Endodermal cell (in vitro differentiated cells): ENCODE results near the gene HOXB3. TPM values are rescaled to one million over a fixed set of nuclear protein-coding genes. Genes with fewer than 3 reads are reported as not detected.

Experiments
- DNase-seq: peaks from one replicate; pipeline ENCODE4 v3.0.0-alpha.2; 2017
- H3K27ac ChIP-seq: 2 replicates; pipeline ENCODE4 v1.5.1; 2013; ENCODE audit warnings: mild to moderate bottlenecking, low read depth, low read length, moderate library complexity
- H3K27me3 ChIP-seq: 2 replicates; pipeline ENCODE4 v1.6.1; 2013; ENCODE audit warnings: mild to moderate bottlenecking, low read length, moderate library complexity; ENCODE audit not compliant: insufficient read depth, control insufficient read depth, poor library complexity, severe bottlenecking
- H3K36me3 ChIP-seq: 2 replicates; pipeline ENCODE4 v1.7.0; 2013; ENCODE audit warnings: mild to moderate bottlenecking, low read length, moderate library complexity; ENCODE audit not compliant: control insufficient read depth, insufficient read depth
- H3K4me1 ChIP-seq: one replicate; pipeline ENCODE4 v1.7.0; 2013; ENCODE audit warnings: low read length; ENCODE audit not compliant: control insufficient read depth, insufficient read depth
- H3K4me3 ChIP-seq: 2 replicates; pipeline ENCODE4 v1.5.1; 2013; ENCODE audit warnings: mild to moderate bottlenecking, low read length, moderate library complexity
- H3K9ac ChIP-seq: 2 replicates; pipeline ENCODE4 v1.6.1; 2013; ENCODE audit warnings: mild to moderate bottlenecking, low read length, moderate library complexity; ENCODE audit not compliant: poor library complexity, severe bottlenecking; ENCODE audit errors: extremely low read depth
- H3K9me3 ChIP-seq: 2 replicates; pipeline ENCODE4 v1.6.1; 2013; ENCODE audit warnings: mild to moderate bottlenecking, low read length, moderate library complexity; ENCODE audit not compliant: control insufficient read depth
- H3K27ac Mint-ChIP-seq: 2 replicates; pipeline ENCODE4 v1.8.0; 2020; ENCODE audit warnings: mixed read lengths
- H3K27me3 Mint-ChIP-seq: 2 replicates; pipeline ENCODE4 v1.8.0; 2021; ENCODE audit warnings: mild to moderate bottlenecking, mixed read lengths; ENCODE audit not compliant: insufficient read depth
- H3K36me3 Mint-ChIP-seq: 2 replicates; pipeline ENCODE4 v1.8.0; 2020; ENCODE audit warnings: low read depth, mixed read lengths
- H3K4me1 Mint-ChIP-seq: 2 replicates; pipeline ENCODE4 v1.8.0; 2020; ENCODE audit warnings: mixed read lengths
- H3K4me3 Mint-ChIP-seq: 2 replicates; pipeline ENCODE4 v1.8.0; 2020; ENCODE audit warnings: mild to moderate bottlenecking, moderate library complexity, mixed read lengths
- H3K9me3 Mint-ChIP-seq: 2 replicates; pipeline ENCODE4 v1.8.0; 2020; ENCODE audit warnings: mild to moderate bottlenecking, mixed read lengths
- CTCF ChIP-seq: fragments of 200-600 bp; sonication (generic); conservative IDR thresholded peaks from 2 replicates; pipeline ENCODE4 v1.5.0; 2021; ENCODE audit warnings: antibody characterized with exemption, mild to moderate bottlenecking
- WGBS, 2 experiments: methylation state at CpG; one replicate each; pipeline versions ENCODE4 v1.1.5 to v1.1.7; 2013; ENCODE audit warnings: missing lambda C conversion rate in 2 of 2, mixed read lengths in 1 of 2; ENCODE audit not compliant: insufficient coverage in 1 of 2, insufficient read length in 1 of 2; 5-methylcytosine and 5-hydroxymethylcytosine counted together
- total RNA-seq, 2 donors: library from RNA; stranded (reverse); fragmentation: NEBNext Ultra II Directional in 1 of 2; extraction: Animal tissue kit (Norgen Biotek cat#: 25700) in 1 of 2; gene quantifications; 2 replicates in 1 of 2; 3 replicates in 1 of 2; pipeline ENCODE4 v1.2.1, GENCODE V29; 2021

Gene HOXB3
- total RNA-seq, 2 donors from 2014 or later, result not detected

GRCh38 chr17:48589060-48589830 lies 796 bp downstream of the HOXB3 start:
- Mint-ChIP-seq H3K27me3 (peaks cover 100% of the 10 kb centered on the region), H3K4me3 (no peak overlapping the region), H3K36me3 (no peaks in the 10 kb centered on the region), H3K9me3 (no peaks in the 10 kb centered on the region), H3K27ac (no peak overlapping the region), H3K4me1 (peaks cover 10% of the 10 kb centered on the region)
- Histone ChIP-seq H3K4me3 (no peak overlapping the region), H3K36me3 (no peaks in the 10 kb centered on the region), H3K9me3 (no peaks in the 10 kb centered on the region), H3K27me3 (peaks cover 100% of the 10 kb centered on the region), H3K4me1 (no peaks in the 10 kb centered on the region), H3K9ac (no peak overlapping the region), H3K27ac (no peak overlapping the region)
- WGBS, 2 experiments, result 9 to 10% methylated on average over 5 to 9 of the region's 10 CpGs
- no peak for TF ChIP-seq CTCF
- no peak for DNase-seq

DNA sequence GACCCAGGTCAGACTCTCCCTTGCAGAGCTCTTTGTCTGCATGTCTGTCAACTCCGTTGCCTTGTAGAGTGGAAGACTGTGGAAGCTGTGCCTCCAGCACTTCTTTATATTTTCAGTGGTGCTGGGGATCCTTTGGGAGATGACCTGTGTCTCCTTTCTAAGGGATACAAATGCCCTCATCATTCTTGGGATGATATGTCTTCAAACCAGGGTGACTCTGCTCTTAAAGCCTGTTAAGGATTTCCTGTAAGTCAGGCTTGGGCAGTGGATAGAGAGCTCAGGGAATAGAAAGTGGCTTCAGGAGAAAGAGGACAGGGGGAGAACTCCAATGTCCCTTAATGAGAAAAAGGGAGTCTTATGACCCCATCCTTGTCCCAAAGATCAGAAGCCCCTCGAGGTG lies 1.5 kb downstream of the HOXB3 start:
- no peak overlapping the region for H3K27ac ChIP-seq
- peaks cover 7% of the 10 kb centered on the region for H3K4me1 Mint-ChIP-seq
- no peaks in the 10 kb centered on the region for H3K4me1 ChIP-seq

DNA sequence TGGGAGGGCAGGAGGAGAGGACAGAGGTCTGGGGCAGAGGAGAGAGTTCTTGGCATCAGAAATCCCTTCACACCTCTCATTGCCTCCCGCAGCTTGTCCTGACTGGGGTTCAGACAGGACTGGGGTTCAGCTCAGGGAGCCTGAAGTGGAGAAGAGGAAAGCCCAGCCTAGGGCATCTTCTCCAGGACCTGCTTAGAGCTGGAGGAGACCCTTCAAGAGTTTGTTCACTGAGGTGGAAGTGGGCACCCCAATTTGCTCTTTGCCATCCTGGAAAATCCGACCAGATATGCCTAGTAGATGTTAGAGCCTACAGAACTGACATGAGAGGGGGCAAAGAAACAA lies 2.0 kb downstream of the HOXB3 start:
- Histone ChIP-seq H3K36me3 (no peaks in the 10 kb centered on the region), H3K9ac (no peak overlapping the region), H3K27me3 (peaks cover 100% of the 10 kb centered on the region), H3K4me1 (no peaks in the 10 kb centered on the region), H3K27ac (no peak overlapping the region), H3K9me3 (no peaks in the 10 kb centered on the region), H3K4me3 (no peak overlapping the region)
- Mint-ChIP-seq H3K36me3 (no peaks in the 10 kb centered on the region), H3K4me1 (peaks cover 7% of the 10 kb centered on the region), H3K4me3 (no peak overlapping the region), H3K9me3 (no peaks in the 10 kb centered on the region), H3K27me3 (peaks cover 100% of the 10 kb centered on the region), H3K27ac (no peak overlapping the region)
- no peak for DNase-seq
- no peak for TF ChIP-seq CTCF
- 41 to 50% methylated on average over 1 to 2 of the region's 2 CpGs for WGBS, 2 experiments

More for the DNA sequence above, 1.5 kb downstream of the HOXB3 start:
- H3K36me3 ChIP-seq, result no peaks in the 10 kb centered on the region
- WGBS, 2 experiments, result 0 to 54% methylated on average over 1 to 2 of the region's 2 CpGs
- no peaks in the 10 kb centered on the region for H3K9me3 ChIP-seq
- peaks cover 100% of the 10 kb centered on the region for H3K27me3 ChIP-seq
- H3K4me3 ChIP-seq, result no peak overlapping the region
- H3K9ac ChIP-seq, result no peak overlapping the region
- H3K27ac Mint-ChIP-seq, result no peak overlapping the region
- peaks cover 100% of the 10 kb centered on the region for H3K27me3 Mint-ChIP-seq
- no peak overlapping the region for H3K4me3 Mint-ChIP-seq
- DNase-seq, result no peak
- TF ChIP-seq CTCF, result no peak
- H3K9me3 Mint-ChIP-seq, result no peaks in the 10 kb centered on the region
- no peaks in the 10 kb centered on the region for H3K36me3 Mint-ChIP-seq
